ENCODE data around the gene CCN2.

The CCN2 gene

DNA sequence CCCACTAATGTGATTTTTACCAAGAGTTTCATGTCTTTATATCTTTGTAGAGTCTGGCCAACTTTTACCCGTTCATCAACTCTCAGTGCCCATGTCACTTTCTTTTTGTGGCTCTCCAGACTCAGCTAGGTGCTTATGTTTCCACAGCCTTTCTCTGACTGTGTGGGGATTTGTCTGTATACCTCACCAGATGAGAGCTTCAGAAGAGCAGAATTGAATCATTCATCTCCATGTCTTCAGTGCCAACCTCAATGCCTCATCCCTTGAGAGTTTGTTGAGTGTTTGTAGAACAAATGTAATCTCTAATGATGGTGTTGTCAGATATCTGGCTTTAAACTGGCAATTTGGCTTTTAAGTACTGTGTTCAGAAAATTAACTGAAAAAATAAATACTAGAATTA, 16.8 kb upstream of the CCN2 start:
- DNase-seq (ENCODE audit: low read depth in 2 of 2), result no peak

DNA sequence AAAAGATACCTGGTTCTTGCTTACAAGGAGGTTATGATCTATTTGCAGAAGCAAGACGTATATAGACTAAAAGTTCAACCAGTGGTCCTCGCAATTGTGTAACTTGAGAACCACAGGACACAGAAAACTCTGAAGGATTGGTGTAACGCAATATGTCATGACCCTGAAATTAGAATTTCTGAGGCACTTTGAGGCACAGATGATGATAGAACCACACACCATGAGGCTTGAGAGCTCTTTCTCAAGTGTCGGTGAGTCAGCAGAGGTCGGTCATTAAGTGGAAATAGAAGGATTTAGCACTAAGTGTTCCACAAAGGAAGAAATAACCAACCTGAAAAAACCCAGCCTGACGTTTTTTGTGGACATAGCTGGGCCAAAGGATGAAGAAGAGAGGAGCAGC, 15.3 kb upstream of the CCN2 start:
- no peak for DNase-seq (ENCODE audit: low read depth in 2 of 2)

DNA sequence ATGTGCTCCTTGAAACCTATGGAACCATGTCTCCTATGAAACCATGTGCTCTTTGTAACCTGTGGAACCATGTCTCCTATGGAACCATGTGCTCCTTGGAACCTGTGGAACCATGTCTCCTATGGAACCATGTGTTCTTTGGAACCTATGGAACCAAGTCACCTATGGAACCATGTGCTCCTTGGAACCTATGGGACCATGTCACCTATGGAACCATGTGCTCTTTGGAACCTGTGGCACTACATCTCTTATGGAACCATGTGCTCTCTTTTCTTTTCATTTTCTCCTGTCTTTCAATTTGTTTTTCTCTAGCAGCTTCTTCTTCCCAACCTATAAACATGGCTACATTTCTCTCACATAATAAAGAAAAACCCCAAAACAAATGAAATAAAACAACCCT, 11.9 kb upstream of the CCN2 start:
- no peak for DNase-seq (ENCODE audit: low read depth in 2 of 2)

DNA sequence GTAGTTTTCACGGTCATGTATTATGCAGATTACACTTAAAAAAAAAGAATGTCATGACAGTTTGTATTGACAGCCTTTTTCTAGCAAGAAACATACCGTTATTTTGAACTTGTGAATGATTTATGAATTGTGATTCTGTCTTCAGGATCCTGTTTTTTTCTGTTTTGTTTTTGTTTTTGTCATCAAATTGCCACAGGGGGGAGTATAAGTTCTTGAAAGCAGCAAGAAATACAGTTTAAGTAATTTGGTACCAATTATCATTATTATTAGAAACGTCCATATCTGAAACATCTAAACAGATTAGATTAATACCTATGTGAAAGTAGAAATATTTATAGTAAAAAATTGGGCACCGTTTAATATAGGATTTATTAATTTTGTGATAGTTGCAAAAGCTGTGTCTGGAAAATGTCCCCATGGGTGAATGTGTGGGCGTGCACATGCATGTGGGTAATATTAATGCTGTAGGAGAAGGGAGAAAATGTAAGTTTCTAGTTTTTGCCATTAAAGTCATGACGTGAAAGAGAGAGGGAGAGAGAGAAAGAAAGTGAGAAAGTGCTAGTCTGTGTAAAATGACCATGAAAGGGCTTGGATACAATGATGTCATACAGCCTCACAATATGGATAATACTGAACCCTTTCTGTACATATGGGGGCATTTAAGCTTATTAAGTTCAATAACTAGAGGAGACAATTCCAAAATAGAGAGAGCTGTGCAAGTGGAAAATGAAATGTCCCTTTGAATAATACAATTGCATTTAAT, 9.4 kb upstream of the CCN2 start:
- no peak for DNase-seq (ENCODE audit: low read depth in 2 of 2)

DNA sequence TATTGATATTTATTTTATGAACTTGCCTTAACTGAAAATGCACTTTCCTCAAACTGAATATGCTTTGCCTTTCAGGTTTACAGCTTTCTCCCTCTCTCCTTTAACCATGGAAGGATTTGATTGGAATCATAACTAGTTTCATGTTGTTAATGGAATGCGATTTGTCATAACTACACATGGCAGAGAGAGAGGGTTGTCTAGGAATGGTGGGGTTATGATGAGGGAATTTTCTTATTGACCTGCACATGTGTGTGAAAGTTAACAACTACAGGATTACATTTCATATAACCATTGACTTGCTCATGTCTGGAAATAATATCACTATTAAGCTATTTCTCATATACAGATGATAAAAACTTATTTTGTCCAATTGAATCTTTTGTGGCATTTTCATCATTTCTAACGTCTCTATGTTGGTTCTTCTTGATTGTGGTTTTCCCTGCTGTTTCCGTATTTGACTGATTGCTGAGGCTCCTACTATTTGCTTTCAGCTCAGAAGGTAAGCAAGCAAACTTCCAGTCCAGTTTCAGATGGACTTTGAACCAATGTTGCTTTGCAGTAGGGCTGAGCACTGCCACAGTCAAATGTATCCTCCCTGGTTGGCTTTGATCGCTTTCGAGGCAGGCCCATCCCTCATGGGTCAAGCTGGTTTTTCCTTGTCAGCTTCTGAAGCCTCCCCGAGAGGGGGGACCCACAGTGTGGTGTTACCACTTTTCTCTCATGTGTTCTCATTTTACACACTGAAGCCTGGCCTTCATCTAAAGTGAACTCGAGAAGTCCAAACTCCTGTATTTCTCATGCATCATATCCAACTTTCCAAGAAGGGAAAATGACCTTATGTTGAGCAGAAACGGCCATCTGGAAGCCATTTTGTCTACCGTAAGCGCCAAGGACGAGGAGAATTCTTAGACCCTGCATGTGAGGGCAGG, 7.6 kb upstream of the CCN2 start:
- DNase-seq (ENCODE audit: low read depth in 2 of 2), result no peak

DNA sequence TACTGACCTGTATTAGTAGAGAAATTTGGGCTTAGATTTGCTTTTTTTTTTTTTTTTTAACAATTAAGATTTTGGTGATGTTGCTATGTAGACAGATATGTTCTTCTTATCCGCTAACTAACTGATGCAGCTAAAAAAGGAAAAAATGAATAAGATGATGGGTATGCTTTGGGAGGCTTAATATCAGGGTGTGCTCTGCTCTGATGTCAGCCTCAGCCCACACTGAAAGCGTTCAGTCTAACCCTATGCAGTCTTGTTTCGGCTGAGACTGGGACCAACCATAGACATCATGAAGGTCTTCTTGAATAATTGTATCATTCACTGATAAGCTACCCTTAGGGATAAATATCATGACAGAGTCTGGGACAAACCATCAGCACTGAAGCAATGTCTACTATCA, 6.9 kb upstream of the CCN2 start:
- DNase-seq (ENCODE audit: low read depth in 2 of 2), result no peak

DNA sequence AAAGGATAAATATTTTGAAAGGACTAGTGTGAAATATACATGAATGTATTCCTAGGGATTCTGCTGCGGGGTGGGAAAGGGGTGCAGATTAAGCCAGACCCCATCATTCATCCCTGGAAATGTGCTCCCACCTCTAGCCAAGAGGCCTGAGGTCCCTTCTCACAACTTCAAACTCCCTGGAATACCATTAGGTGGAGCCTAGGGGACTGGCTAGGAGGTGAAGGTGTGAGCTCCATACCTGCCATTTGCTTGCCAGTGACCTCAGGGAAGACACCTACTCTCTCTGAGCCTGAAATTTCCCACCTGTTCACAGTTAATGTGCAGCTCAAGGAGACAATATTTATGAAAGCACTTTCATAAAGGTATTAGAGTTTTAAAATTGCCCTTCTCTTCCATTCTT, 4.7 kb upstream of the CCN2 start:
- DNase-seq (ENCODE audit: low read depth in 2 of 2), result no peak

DNA sequence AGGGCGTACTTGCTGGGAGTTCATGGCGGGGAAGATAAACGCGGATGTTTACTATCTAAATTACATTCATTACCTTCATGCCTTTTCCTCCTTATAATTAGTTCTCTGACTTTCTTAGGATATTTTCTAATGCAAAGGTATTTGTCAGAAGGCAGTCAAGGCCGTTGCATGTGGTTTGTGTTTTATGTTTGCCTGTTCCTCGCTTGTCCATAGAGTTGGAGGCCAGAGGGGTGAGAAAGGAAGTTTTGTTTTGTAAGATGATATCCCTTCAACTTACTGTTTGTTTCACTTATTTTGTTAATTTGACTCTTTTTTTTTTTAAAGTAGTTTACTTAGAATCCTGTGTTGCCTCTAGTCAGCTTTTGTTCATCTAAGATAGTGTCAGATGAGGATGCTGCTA, 4.0 kb upstream of the CCN2 start:
- DNase-seq (ENCODE audit: low read depth in 2 of 2), result no peak

DNA sequence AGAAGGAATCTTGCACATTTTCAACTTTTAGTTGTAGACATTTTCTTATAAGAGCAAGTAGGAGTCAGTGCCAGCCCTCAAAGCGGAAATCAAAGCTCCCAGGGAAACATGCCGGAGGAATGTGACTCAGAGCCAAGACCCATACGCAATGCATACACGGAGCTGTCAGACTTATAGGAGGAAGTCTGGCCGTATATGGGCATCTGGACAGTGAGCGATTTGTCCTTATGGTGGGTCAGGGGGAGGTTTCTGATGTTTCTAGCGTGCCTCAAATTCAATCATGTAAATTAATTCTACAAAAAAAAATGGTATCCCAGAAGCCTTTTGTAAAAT, 3.6 kb upstream of the CCN2 start:
- DNase-seq (ENCODE audit: low read depth in 2 of 2), result no peak

DNA sequence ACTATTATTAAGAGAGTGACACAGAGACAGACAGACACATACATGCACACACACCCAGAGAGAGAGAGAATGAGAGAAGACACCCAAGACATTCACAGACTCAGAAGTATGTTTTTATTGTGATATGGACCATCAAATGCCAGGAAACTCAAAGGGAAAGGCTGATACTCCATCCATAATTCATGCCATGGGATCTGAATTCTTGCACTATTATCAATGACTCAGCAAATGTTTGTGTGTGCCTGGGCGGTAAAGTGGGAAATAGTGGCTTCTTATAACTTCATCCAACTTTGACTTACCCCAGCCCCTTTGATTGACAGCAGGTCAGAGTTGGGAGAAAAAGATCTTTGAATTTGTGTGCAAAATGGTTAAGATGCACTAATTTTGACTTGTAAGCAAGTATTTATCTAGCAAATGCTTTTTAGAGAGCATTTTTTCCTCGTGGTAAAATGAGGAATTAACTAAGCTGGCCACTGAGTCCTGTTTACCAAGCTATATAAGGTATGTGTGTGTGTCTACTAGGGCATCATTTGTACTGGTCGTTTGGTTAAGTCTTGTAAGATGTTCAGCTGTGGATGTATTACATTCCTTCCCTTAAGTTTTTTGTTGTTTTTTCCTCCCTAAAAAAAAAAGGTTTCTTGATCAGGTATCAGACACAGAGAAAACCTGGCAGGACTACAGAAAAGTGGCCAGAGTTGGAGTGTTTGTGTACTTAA, 3.0 kb upstream of the CCN2 start:
- DNase-seq (ENCODE audit: low read depth in 2 of 2), result no peak

DNA sequence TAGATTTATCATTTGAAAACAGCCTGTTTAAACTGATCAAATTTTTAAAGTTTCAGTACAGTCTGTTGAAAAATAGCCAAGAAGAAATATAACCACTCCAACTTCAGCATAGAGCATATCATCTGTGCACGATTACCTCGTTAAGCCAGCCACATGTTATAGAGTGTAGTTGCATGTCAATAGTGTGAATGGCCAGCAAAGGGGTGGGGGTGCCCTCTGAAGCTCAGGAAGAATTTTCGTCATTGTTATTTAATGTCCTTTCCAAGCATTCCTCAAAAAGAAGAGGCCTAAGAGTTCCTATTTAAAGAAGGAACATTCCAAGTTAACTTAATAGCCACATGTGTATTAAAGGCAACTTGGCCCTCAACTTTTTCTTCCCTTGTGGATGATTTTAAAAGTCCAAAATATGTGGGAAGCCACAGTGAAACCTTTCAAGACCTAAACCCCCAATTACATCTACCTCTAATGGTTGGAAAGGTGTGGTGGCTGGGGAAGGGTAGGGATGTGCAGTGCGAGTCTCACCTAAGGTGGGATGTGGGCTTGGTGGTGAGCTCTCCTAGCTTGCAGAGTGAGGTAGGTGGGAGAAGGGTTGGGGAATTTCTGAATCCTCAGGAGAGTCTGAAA, 1.8 kb upstream of the CCN2 start:
- no peak for DNase-seq (ENCODE audit: low read depth in 2 of 2)

DNA sequence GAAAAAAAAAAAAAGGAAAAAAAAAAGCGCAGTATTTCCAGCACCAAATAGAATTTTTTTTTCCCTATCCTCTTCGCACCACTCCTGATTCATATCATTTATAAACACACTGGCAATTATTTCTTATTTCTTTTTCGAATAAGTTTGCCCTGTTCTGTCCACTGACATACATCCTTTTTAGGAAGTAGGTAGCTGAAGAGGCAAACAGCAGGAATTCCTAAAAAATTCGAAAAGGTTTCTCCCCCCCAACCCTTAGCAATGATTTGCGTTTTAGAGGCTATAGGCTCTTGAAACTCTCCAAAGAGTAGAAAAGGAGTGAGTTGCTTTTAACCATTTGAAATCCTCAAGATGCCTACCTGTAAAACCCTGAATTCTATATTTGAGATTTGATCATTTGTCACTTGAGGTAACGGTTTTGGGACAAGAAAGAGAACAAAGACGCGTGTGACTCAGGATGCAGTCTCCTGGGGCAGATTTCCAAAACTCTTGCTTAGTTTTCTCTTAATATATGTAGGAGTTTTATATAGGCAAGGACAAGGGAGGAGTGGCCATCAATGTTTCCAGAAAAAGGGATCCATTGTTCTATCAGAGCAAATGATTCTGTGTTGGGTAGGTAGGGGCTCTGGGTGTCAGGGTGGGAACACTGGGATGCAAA, 531 bp upstream of the CCN2 start:
- DNase-seq (ENCODE audit: low read depth in 2 of 2), result no peak

DNA sequence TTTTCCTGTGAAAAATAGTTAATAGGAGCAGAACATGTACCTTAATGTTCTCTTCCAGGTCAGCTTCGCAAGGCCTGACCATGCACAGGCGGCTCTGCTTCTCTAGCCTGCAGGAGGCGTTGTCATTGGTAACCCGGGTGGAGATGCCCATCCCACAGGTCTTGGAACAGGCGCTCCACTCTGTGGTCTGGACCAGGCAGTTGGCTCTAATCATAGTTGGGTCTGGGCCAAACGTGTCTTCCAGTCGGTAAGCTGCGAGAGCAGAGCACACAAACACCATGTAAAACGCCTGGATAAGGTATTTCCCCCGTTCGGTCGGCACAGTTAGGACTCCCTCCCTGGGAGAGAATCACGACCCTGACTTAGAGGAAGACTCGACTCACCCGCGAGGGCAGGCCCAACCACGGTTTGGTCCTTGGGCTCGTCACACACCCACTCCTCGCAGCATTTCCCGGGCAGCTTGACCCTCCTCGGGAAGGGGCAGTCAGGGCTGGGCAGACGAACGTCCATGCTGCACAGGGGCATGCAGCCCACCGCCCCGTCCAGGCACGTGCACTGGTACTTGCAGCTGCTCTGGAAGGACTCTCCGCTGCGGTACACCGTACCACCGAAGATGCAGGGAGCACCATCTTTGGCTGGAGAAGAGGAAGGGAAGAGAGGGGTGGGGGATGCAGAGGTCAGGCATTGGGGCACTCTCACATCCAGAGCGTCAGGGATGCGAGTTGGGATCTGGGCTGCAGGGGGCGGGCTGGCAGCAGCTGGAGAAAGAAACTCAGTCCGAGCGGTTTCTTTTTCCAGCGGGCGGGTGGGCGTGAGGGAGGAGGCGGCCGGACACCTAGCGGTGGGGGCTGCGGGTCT, 1.0 kb downstream of the CCN2 start:
- no peak for DNase-seq (ENCODE audit: low read depth in 2 of 2)

DNA sequence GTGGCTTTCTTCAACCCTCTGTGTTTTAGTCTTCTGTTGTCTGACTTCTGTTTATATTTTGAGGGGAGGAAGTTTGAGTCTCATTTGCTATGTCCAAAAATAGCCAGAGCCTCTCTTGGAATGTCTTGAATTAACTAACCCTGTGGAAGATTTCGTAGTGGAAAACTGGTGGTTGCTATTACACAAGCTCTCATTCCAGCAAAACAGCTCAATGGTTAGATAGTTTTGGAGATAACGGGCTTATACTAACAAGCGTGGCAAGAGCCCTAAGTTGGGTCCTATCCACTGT, 1.6 kb downstream of the CCN2 start:
- no peak for DNase-seq (ENCODE audit: low read depth in 2 of 2)

DNA sequence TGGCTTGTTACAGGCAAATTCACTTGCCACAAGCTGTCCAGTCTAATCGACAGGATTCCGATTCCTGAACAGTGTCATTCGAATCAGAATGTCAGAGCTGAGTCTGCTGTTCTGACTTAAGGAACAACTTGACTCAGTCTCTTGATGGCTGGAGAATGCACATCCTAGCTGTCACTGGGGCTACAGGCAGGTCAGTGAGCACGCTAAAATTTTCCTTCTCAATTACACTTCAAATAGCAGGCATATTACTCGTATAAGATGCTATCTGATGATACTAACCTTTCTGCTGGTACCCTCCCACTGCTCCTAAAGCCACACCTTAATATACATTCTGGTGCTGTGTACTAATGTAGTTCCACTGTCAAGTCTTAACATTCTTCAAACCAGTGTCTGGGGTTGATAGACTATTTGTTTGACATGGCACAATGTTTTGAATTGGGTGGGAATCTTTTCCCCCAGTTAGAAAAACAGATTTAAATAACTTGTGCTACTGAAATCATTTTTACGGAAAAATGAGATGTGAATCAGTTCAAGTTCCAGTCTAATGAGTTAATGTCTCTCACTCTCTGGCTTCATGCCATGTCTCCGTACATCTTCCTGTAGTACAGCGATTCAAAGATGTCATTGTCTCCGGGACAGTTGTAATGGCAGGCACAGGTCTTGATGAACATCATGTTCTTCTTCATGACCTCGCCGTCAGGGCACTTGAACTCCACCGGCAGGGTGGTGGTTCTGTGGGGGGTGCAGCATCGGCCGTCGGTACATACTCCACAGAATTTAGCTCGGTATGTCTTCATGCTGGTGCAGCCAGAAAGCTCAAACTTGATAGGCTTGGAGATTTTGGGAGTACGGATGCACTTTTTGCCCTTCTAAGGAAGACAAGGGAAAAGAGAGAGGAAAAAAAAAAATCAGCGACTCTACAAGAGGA, 2.2 kb downstream of the CCN2 start:
- no peak for DNase-seq (ENCODE audit: low read depth in 2 of 2)

DNA sequence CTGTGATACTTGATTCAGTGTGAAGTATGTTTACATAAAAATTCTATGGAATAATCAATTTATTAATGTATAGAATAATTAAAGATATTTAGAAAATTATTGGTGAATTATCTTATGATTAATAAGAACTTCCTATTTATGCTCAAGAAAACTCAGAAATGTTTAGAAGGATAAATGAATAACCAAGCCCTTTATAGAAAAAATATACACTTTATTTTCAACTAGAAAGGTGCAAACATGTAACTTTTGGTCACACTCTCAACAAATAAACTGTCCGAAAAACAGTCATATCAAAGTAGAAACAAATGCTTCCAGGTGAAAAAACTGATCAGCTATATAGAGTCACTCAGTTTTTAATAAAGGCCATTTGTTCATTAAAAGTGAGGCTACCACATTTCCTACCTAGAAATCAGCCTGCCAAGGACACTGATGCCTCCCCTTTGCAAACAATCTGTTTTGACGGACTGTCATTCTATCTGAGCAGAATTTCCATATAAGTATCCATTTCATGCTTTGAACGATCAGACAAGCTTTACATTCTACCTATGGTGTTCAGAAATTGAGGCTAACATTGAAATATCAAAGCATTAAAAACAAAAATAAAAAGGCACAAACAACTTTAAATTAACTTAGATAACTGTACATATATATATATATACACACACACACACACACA, 3.0 kb downstream of the CCN2 start:
- DNase-seq (ENCODE audit: low read depth in 2 of 2), result no peak

DNA sequence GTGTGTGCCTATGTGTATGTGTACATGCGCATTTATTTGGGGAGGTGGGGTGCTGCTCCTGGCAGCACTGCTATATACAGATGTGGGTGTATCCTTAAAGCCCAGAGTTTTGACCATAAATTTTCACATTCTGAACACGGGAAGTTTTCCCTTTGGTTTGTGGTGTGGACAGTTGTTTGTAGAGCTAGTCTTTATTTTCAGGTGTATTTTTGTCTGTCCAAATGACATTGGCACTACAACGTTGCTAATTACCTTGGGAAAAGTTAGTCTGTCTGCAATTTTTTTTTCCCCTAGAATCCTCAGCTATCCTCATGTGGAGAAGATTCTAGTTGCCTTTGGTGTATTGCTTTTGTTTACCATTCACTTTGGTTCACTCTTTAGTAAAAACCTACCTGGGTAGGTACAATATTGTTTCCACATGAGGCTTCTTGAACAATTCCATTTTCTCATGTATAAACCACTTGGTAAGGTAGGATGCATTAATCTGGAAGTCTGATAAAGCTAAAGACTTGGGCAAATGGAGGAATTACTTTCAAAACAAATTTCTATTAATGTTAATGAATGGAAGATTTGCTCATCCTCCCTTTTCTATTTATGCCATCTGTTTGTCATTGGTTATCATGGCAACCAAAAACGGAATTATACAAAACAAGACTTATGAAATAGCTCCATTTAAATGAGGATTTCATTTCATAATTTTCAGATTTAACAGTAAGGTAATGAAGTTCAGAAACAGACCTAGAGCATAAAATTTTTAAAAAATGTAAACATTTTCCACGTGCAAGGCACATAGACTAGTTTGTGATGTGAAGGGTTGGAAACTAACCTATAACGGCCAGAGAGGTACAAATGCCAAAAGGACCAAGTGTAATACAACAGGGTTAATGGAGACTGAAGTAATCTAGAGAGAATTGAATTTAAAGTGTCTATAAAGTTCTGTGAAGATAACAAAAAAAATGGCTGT, 3.9 kb downstream of the CCN2 start:
- no peak for DNase-seq (ENCODE audit: low read depth in 2 of 2)

DNA sequence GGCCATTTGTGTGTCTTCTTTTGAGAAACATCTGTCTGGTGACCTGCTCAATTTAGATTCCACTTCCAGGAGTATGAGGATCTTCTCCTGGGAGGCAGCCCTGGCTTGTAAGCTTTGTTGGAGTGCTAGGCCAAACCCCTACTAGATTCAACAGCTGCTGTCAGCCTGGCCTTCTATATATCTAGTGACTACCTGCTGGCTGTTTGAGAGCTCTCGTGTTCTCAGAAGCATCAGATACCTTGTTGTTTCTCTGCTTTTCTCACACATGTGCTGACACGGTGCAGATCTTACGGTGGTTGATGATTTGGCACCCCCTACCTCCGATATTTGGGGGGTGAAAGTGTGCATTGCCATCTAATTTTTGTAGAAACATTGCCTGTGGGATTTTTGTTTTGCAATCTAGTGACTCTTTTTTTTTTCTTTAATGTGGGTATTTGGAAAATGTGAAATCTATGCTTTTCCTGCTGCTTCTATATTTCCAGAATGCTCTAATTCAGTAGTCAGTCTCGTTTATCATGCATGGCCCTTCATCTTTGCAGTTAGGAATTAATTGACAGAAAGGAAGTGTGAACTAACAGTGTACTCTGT, 4.7 kb downstream of the CCN2 start:
- no peak for DNase-seq (ENCODE audit: low read depth in 2 of 2)

All from stimulated activated CD8-positive, alpha-beta memory T cell treated with anti-CD3 and anti-CD28 coated beads, Interleukin-15, amount 100 ng/mL, for 4 hours (primary cell).